A549 treated with AZD9567 at 1 μM for 4 hours (cell line): ENCODE results near the gene LRRC9. TPM values are rescaled to one million over a fixed set of nuclear protein-coding genes. Genes with fewer than 3 reads are reported as not detected.

Experiments
- total RNA-seq: library from RNA; stranded (reverse); fragments of 200-300 nt; extraction: Qiagen RNA extraction; gene quantifications from 5 replicates; pipeline ENCODE4 v1.2.3, GENCODE V29; 2022; ENCODE audit not compliant: insufficient read depth

LRRC9 gene
- not detected in 5 replicates for total RNA-seq

GRCh38 chr14:59919570-59920377 lies at the start of gene LRRC9:
LRRC9 (plus strand) TSS chr14:59920144.

GRCh38 chr14:59870277-59871165 lies 49.4 kb upstream of the LRRC9 start, which contains the start of gene RTN1:
RTN1 (minus strand) TSS chr14:59870776; CDS start chr14:59870630, 146 bp downstream.

GRCh38 chr14:60091550-60092525 lies 171.9 kb downstream of the LRRC9 start, which contains the start of gene PCNX4:
PCNX4 (plus strand) TSS chr14:60091923; CDS start chr14:60107639, 15,716 bp downstream.

Other genes with a start within 250 kb of the LRRC9 start
- gene RTN1, start 49.4 kb upstream of the LRRC9 start, total RNA-seq: 0.03 to 0.14 TPM (median 0.09 TPM) in 3 of 5 replicates, not detected in the others
- gene PCNX4, start 171.8 kb downstream of the LRRC9 start, total RNA-seq: 25.7 to 50.2 TPM (median 31.2 TPM) in 5 replicates
- gene DHRS7, start 245.3 kb downstream of the LRRC9 start, total RNA-seq: 76.5 to 87.3 TPM (median 78.0 TPM) in 5 replicates